ENCODE measurements around the gene MAJIN. TPM values are rescaled to one million over a fixed set of nuclear protein-coding genes. Genes with fewer than 3 reads are reported as not detected.

Gene MAJIN
- total RNA-seq: not detected in 2 replicates

GRCh38 chr11:64971421-64972233 is at the start of gene MAJIN:
Gene MAJIN (minus strand): TSS chr11:64972108. CDS start chr11:64959405, 12,703 bp downstream.

GRCh38 chr11:65013888-65014725 is 42.2 kb upstream of the MAJIN start, which contains the start of gene ARL2:
Gene ARL2 (plus strand): TSS chr11:65014160. CDS start chr11:65014208, 48 bp downstream.

GRCh38 chr11:64996710-64997380 is 24.9 kb upstream of the MAJIN start, which contains the start of gene BATF2:
Gene BATF2 (minus strand): TSS chr11:64996971. CDS start chr11:64996914, 57 bp downstream.

GRCh38 chr11:64935359-64936081 is 36.4 kb downstream of the MAJIN start, which contains the start of gene GPHA2:
Gene GPHA2 (minus strand): TSS chr11:64935893. CDS start chr11:64935460, 433 bp downstream.

GRCh38 chr11:64923944-64924909 is 47.7 kb downstream of the MAJIN start, which contains the start of gene PPP2R5B:
Gene PPP2R5B (plus strand): TSS chr11:64924689. CDS start chr11:64925735, 1,046 bp downstream.

GRCh38 chr11:64916775-64917662 is 54.9 kb downstream of the MAJIN start, which contains the start of gene ATG2A:
Gene ATG2A (minus strand): TSS chr11:64917209. CDS start chr11:64917135, 74 bp downstream.

Small RNA genes within 50 kb of the gene (small RNA-seq; reads per million reads assigned to genes)
- gene MIR6749 (not detected), gene MIR6750 (not detected), gene MIR6879 (not detected)

Other genes with a start within 250 kb of the MAJIN start
- gene NRXN2, start 248.9 kb downstream of the MAJIN start, total RNA-seq: 2.6 and 7.6 TPM in 2 replicates
- 0.13 TPM in 1 of 2 replicates, not detected in the other for gene RASGRP2, start 228.0 kb downstream of the MAJIN start, total RNA-seq
- 0.32 and 0.39 TPM in 2 replicates for gene PYGM, start 212.1 kb downstream of the MAJIN start, total RNA-seq
- gene SF1, start 193.6 kb downstream of the MAJIN start, total RNA-seq: 110 and 117 TPM in 2 replicates
- 12.3 and 13.3 TPM in 2 replicates for gene MAP4K2, start 168.9 kb downstream of the MAJIN start, total RNA-seq
- gene MEN1, start 161.6 kb downstream of the MAJIN start, total RNA-seq: 12.3 and 12.5 TPM in 2 replicates
- under 0.01 TPM in 2 replicates for gene CDC42BPG, start 127.5 kb downstream of the MAJIN start, total RNA-seq
- gene EHD1, start 93.5 kb downstream of the MAJIN start, total RNA-seq: 72.4 and 90.2 TPM in 2 replicates
- gene ATG2A, start 54.9 kb downstream of the MAJIN start, total RNA-seq: 15.3 and 15.4 TPM in 2 replicates
- 8.2 TPM in 2 replicates for gene PPP2R5B, start 47.4 kb downstream of the MAJIN start, total RNA-seq
- not detected in 2 replicates for gene GPHA2, start 36.2 kb downstream of the MAJIN start, total RNA-seq
- 0.39 and 1.4 TPM in 2 replicates for gene BATF2, start 24.9 kb upstream of the MAJIN start, total RNA-seq
- 74.2 and 76.9 TPM in 2 replicates for gene ARL2, start 42.1 kb upstream of the MAJIN start, total RNA-seq
- gene SNX15, start 55.3 kb upstream of the MAJIN start, total RNA-seq: 11.9 and 13.4 TPM in 2 replicates
- 5.9 and 7.7 TPM in 2 replicates for gene SAC3D1, start 69.1 kb upstream of the MAJIN start, total RNA-seq
- gene NAALADL1, start 86.4 kb upstream of the MAJIN start, total RNA-seq: 18.5 and 25.1 TPM in 2 replicates
- gene CDCA5, start 111.9 kb upstream of the MAJIN start, total RNA-seq: 5.4 and 7.7 TPM in 2 replicates
- gene ZFPL1, start 112.1 kb upstream of the MAJIN start, total RNA-seq: 35.1 and 40.6 TPM in 2 replicates
- 123 and 217 TPM in 2 replicates for gene VPS51, start 124.1 kb upstream of the MAJIN start, total RNA-seq
- 4.2 and 8.5 TPM in 2 replicates for gene TM7SF2, start 139.8 kb upstream of the MAJIN start, total RNA-seq
- 8.9 and 9.5 TPM in 2 replicates for gene ZNHIT2, start 145.6 kb upstream of the MAJIN start, total RNA-seq
- 154 and 175 TPM in 2 replicates for gene FAU, start 150.0 kb upstream of the MAJIN start, total RNA-seq
- gene MRPL49, start 150.2 kb upstream of the MAJIN start, total RNA-seq: 35.1 and 39.6 TPM in 2 replicates
- gene SYVN1, start 162.4 kb upstream of the MAJIN start, total RNA-seq: 14.2 and 15.9 TPM in 2 replicates
- gene SPDYC, start 198.1 kb upstream of the MAJIN start, total RNA-seq: not detected in 2 replicates
- 82.6 and 111 TPM in 2 replicates for gene CAPN1, start 209.8 kb upstream of the MAJIN start, total RNA-seq